ENCODE results near the gene NRIP3.
A peak's percentile ranks its signal among the peaks of the same experiment; 100 is the strongest.
"Not testable (repeated sequence)": the region's sequence is repeated elsewhere in the genome, so short reads cannot be mapped to it uniquely, and the experiment has no call there.

The NRIP3 gene

DNA sequence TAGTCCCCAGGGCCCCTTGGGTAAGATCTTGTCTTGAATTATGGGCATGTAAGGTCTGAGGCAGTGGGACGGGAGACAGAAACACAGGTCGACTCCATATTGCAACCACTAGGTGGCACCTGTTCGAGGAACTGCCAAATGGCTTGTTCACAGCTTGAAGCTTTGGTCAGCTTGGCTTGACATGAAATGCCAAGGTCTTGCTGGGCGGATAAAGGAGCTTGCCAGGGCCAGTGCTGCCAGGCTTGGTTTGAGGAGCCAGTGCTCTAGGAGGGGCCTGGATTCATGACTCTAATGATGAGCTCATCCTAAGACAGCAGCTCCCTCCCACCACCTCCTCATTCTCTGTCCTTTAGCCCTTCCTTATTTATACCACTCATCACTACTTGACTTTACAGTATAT lies 11.9 kb upstream of the NRIP3 start:
- DNase-seq, result peak; percentile 65 to 70

DNA sequence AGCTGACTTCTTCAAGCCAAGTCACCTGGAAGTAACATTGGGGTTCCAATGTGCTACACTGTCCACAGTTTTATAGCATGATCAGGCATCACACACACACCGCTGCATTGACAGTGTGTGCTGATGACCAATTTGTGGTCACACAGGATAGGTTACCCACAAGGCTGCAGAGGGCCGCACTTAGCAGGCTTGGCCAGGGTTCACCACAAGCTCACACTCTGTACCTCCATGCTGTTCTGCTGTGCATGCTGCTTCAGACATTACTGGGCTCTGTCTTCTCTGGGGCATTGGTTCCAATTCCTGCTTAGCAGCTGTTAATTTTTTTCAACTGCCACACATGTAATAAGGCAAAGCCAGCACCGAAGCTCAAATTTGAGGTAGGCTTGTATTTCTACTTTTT lies 11.0 kb upstream of the NRIP3 start:
- DNase-seq, result no peak

DNA sequence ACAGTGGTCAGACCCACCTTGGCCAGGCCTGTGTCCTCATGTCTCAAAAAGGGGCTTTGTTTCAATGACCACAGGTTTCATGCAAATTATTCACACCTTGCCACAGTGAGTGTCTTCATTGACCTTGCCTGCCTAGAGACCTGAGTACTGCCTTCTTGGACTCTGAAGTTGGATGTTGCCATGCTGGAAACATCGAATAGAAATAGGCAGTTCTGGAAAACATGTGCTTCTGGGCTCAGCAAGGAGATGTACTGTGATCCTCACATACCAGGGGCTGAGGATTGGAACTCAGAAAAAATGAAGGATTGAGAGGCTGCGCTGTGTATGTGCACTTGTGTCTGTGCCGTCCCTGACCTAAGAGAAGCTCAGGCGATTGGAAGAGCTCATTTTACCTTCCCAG lies 9.6 kb upstream of the NRIP3 start:
- DNase-seq, result no peak

DNA sequence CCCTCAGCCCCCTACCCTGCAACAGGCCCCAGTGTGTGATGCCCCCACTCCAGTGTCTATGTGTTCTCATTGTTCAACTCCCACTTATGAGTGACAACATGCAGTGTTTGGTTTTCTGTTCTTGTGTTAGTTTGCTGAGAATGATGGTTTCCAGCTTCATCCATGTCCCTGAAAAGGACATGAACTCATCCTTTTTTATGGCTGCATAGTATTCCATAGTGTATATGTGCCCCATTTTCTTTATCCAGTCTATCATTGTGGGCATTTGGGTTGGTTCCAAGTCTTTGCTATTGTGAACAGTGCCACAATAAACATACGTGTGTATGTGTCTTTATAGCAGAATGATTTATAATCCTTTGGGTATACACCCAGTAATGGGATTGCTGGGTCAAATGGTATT lies 5.7 kb upstream of the NRIP3 start:
- DNase-seq, result not testable (repeated sequence)

DNA sequence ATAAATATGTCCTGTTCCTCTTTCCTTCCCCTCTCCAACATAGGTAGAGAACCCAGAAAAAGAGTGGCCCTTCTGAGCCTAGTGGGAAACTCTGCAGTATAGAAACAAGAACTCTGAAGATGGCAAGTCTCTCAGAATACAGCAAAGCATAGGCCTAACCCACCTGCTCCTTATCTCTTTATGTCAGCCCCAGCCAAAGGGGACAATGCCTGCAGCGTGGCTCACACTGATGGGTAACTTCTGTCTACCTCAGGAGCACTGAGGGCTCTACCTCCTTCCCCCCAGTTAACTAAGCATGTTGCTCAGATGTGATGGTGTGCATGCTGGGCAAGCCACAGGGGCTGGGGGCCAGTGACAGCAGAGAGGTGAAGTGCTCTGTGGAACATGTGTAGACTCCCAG lies 4.9 kb upstream of the NRIP3 start:
- DNase-seq, result no peak

DNA sequence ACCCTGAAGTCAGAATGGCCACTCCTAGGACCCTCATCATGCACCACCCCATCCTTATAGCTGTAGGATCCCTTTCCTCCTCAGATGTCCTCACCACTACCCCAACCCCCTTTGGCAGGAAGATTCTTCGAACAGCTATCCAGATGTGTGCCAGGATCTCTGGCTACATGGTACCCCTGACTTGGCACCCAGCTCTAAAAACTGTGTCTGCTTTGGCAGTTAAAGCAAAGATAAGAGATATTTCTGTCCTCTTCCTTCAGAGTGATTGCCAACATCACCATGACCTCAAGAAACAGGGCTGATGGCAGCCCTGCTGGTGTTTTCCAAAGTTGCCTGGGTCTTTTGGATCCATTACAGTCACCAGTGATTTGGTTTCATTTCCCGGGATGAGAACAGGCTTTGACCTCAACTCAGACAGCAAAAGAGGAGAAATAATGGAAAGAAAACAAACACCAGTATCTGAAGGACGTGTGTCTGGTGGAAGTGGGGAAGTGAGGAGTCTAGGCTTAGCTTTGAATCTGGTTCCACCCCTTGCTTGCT lies 4.3 kb upstream of the NRIP3 start:
- DNase-seq, result no peak

DNA sequence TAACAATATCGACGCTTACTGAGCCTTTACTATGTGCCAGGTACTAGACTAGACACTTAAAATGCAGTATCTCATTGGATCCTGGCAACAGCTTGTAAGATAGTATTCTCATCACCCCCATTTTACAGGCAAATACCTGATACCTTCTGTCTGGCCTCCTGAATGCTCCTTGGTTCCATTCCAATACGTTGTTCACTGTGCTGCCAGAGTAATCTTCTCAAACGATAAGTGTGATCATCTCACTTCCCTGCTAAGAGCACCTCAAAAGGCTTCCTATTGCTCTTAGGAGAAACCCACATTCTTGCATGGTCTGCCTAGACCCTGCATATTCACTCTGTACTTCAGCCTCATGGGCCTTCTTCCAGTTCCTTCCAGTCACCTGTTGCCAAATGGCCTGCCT lies 1.3 kb upstream of the NRIP3 start:
- no peak for DNase-seq

DNA sequence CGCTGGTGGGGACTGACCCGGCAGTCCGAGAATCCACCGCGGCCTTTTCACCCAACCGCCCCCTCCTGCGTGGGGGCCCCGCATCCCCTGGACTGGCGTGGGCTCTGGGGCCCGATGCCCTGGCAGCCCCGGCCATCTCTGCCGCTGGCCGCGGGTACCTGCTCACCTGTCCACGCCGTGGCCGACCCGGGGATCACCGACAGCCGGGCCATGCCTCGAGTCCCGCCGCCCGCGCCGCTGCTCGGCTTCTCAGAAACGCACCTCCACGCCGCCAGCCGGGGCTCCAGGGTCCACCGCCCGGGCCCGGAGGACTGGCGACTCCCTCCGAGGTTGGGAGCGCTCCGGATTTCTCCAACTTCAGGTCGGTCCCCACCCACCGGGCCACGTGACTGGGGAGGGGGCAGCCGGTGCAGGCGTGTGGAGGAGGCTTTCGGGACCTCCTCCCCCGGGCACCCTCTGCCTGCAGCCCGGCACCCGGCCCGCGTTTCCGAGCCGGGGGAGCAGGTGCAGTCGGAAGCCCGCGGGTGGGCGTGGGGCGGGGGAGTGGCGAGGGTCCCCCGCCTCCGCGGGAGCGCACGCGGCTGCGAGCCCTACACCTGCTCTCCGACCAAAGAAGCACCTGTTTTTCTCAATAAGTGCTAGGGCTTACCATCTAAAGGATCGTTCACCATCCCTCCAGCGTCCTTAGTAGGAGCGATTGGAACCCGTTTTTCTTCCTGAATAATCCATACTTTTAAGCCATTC lies 554 bp upstream of the NRIP3 start:
- peak in 1 of 2 donors; percentile 24 for DNase-seq

DNA sequence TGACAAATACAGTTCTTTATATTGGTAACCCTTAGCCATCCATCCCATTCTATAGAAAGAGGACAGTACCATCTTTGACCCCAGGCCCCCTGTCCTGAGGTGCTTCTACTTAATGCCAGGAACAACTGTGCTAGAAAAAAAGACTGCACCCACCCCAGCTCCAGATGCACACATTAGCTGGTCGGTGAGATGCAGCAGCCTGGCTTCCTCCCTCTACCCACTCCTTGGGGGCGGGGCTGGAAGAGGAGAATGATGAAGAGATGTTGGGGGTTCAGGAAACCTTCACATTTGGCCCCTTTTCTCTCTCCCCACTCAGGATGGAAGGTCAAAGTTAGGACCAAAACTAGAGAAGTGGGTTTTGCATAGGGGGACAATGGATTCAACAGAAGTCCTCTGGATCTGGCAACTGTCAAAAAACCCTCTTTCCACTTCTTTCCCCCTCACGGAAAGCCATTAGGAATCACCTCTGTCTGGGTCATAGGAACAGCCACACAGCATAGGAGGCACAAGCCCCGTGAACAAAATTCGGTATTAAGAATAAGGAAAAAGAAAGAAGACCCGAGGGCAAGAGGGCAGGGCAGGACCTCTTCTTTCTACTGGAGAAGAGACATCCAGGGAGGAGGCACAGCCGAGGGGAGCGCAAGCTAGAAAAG lies 755 bp downstream of the NRIP3 start:
- peak in 1 of 2 donors; percentile 14 for DNase-seq

DNA sequence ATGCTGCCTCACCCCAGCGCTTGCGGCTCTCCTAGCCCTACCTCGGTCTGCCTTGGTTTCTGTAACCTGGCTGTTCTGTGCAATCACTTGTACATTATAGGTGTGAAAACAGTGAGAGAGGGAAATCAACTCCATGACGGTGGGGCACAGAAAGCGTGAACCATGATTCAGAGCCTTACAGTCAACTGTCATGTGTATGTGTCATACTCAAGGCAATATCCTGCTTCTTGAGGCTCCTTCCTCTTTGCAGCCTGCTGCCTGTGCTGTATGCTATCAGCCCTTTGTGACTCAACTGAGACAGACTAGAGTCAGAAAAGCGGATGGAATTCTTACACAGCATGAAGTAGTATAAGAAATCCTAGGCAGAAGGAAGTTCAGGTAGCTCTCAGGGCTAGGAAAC lies 2.1 kb downstream of the NRIP3 start:
- peak; percentile 18 to 56 for DNase-seq

DNA sequence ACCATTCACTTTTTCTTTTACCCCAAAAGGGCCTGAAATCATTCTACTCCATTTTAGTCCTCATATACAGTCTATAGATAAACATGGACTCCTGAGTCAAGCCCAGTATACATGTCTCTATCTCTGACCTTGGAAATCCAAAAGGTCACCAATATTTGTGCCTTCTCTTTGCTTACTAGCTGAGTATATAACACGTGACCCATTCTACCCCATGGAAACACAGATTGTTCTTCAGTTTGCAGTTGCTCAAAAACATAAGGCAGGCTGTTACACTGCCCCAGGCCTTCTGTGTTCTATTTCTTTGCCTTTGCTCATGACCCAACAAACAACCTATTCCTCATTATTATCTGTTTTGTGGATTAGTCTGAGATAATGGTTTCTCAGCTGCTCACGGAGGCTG lies 5.8 kb downstream of the NRIP3 start:
- no peak for DNase-seq

DNA sequence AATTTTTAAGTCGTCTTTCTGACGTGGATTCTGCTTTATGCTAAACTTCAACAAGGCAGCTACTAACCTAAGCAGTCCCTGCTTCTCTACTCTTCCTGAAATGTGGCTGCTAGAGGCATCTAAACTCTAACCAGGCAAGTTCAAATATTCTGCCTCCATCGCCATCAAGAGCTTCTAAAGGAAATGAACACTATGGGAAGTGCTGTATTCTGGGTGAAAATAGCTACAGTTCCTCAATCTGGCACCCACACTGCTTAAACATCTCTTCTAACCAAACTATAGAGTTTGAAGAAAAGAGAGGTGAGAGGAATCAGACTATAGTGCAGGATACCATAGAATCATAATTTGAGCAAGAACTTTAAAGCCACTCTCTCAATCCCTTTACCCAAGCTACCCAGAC lies 6.3 kb downstream of the NRIP3 start:
- DNase-seq, result no peak

DNA sequence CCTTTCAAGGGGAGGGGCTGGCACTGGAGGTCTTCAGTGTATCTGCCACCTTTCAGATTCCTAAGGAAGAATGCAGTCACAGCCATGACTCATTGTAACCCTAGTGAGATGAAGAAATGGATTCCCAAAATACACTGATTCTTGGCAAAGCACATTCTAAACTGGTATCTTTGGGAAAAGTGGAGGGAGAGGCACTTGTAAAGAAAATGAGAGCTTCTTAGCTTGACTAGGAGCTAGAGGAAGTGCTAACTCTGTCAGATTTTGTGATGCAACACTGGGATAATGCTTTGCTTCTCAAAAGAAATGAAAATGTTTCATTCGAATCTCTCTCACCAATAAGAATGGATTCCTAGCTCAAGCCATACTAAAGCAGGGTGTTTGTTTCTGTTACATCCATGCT lies 14.3 kb downstream of the NRIP3 start:
- DNase-seq, result no peak

DNA sequence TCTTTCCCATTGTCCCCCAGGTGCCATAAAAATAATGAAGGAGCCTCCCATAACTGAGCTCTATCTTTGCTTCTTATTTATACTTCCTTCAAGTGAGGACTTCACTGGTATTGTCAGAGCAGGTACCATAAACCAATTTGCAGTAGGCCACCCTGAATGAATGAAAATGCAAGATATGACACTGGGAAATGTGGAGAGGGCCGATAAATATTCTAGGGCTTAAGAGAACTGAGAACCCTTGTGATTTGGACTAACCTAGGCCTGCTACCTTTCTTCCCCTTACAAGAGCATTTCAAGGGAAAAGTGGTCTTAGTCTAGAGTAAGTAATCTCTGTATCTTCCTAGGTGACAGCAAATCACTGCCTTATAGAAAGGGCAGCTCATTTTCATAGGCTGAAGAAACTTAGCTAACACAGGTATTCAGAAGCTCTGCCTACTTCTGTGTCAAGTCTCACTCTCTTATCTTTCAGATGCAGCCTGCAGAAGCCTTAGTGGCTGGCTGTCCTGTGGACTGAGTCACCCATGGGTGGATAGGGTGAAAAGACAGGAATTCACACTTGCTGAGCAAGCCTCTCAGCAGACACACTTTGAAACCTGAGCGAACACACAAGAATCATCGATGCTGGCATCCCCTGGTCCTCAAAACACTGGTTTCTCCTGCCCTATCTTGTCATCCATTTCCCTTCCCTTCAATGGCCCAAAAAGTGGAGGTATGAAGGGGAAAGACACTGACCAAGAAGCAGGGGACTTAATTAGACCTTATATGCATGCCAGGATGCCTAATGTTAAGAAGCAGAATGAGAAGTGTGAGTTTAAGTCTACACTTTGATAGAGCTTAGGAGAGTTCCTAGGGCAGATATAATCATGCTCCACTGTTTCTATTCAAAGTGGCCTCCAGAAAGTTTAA lies 15.2 kb downstream of the NRIP3 start:
- DNase-seq, result no peak

DNA sequence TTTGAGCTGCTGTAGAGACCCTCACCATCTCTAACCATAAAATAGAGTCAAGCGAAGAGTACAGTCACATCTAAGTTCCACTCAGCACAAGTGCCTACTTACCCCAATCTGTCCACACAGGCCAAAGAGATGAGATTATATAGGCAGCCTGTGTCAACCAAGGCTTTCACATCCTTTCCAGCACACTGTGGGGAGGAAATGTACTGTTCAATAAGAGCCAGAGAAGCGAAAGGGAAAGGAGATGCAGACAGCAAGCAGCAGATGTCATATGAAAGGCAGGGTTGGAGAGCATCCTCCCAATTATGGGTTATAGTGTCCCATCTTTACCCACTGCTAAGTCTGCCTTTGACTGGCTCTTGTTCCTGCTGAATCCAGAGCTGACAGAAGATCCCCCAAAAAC lies 16.4 kb downstream of the NRIP3 start:
- DNase-seq, result no peak

DNA sequence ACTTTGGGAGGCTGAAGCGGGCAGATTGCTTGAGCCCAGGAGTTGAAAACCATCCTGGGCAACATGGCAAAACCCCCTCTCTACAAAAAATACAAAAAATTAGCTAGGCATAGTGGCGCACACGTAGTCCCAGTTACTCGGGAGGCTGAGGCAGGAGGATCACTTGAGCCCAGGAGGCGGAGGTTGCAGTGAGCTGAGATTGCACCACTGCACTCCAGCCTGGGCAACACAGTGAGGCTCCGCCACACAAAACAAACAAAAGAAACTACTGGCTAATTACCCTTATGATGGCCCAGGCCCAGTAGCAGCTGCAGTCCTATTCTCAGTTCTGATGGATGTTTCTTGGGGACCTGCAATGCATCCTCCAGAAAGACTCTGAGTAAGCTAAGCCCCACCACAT lies 17.0 kb downstream of the NRIP3 start:
- not testable (repeated sequence) for DNase-seq

DNA sequence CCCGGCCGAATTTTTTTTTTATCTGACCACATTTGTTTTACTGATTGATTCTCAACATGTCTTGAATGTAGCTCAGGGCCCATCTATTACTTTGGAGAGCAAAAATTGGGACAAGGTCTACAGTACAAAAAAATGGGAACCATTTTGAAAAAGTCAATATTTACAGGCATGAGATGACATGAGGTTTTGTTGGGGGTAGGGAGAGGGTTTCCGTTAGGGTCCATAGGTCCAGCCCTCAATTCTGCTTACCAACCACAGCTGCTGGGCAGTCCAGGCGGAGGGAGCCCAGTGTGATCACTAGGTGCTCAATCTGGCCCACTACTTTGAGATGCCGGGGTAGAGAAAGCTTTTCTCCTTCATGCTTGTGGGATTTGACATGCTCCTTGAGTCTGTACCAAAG lies 18.3 kb downstream of the NRIP3 start:
- DNase-seq, result no peak

DNA sequence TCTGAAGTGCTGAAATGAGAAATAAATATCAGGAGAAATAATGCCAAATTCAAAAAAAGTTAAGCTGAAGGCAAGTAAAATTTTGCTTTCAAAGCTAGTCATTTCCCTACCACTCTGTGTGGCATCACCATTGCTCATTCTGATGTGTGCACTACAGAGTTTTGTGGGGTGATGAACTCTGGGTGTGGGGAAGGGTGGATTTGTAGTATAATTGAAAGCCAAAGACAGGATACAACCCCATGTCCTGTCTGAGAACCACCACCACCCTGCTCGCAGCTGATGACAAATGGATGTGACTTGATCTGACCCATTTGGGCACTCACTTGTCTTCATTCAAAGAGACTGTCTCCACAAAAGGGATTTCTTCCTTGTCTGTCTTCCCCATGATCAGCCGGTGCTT lies 20.2 kb downstream of the NRIP3 start:
- no peak for DNase-seq

DNA sequence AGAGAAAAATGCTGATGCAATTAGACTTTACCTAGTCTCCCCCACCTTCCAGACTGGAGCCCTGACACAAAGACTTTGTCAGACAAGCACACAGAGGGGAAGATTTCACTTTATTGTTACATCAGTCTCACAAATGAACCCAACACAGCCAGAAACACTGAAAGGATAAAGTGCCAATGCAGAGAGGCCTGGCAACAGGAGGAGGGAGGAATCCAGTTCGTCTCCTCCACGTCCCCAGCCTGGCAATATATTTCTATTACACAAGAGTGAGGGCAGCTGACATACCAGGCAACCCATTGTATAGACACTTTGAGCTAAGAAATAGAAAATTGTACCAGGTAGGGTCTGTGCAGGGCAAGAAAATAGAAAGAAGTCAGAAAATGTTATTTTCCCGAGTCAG lies 23.3 kb downstream of the NRIP3 start:
- no peak for DNase-seq

DNA sequence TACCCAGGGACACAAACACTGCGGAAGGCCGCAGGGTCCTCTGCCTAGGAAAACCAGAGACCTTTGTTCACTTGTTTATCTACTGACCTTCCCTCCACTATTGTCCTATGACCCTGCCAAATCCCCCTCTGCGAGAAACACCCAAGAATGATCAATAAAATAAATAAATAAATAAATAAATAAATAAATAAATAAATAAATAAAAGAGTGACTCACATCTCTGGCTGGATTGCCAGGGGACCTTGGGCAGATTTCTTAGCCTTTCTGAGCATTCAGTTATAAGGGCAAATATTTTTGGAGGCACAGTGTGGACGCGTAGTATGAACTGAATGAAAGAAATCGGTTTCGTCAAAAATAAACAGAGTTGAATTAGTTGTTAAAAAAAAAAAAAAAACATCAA lies 24.4 kb downstream of the NRIP3 start:
- DNase-seq, result not testable (repeated sequence)

DNA sequence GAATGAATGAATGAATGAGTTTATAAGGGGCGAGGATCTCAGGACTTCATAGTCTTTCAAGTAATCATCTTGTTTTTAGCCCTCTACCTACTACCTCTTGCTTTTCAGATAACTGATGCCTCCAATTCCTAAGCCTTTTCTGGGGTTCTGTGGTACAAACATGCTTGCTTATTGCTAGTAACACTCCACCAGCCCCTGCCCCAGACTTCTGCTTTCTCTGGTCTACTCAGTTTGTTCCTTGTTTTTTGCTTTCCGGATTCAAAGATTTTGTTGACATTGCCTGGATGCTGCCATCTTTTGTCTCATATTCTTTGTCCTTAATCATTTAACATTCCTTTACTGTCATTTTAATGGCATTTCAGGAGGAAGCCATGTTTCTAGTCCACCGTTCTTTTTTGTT lies 30.7 kb downstream of the NRIP3 start:
- DNase-seq, result no peak

DNA sequence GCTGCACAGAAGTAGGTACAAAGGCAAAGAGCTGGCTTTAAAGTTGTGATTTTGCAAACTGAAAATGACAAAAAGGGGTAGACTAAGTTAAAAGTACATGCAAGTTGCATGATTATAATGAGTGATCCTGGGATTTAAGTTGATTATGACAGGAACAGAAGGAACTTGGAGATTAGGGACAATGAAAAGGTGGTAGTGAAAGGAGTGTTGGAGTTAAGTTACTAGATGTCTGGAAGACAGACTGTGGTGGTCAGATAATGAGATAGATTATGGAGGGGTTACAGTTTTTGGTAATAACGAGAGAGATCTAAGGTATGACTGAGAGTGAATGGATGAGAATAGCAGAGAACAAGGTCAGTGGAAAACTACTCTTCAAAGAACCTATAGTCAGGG lies 31.9 kb downstream of the NRIP3 start:
- no peak for DNase-seq

DNA sequence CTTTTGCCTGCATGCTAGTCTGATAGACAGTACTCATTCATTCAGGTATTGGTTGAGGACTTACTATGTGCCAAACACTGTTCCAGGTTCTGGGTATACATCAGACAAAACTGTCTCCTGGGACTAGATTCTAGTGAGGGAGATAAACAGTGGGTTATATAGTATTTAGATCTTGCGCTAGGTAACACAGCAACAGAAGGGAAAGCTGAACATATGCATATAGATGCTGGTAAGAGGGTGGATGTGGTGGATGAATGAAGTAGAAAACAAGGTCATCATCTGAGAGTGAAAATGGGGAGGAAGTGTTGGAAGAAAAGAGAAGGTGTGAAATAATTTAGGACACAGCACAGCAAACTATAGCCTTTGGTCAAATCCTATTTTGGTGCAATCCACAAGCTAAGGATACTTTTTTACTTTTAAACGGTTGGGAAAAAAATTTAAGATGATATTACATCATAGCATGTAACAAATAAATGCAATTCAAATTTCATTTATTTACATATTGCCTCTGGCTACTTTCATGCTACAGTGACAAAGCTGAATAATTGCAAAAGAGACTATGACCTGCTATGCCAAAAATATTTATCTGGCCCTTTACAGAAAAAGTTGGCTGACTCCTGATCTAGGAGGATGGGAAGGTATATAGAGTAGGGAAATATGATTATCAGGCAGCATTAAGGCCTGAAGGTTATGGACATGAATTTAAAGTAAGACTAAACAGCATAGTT lies 32.4 kb downstream of the NRIP3 start:
- DNase-seq, result no peak
